ENCODE data around the gene C1orf232.

The C1orf232 gene

GRCh38 chr1:26160527-26161414 is 8.0 kb downstream of the C1orf232 start:
- Histone ChIP-seq H3K4me3 (peak overlapping the region; percentile 52 to 63), H3K4me1 (peaks cover 0 to 28% (median 20%) of the 10 kb centered on the region in 4 donors), H3K27ac (peak overlapping the region in 1 of 2 donors; percentile 51), H3K36me3 (no peaks in the 10 kb centered on the region), H3K27me3 (peaks cover 0 to 43% of the 10 kb centered on the region in 2 donors), H3K9me3 (no peaks in the 10 kb centered on the region)
- DNase-seq: no peak
- intact Hi-C loops (cut with DNase I; ENCODE audit: low total_unique reads): loop anchor here (5.0 kb wide), 1 partner anchor 48 kb away; the partner anchor contains the start of gene PDIK1L
- no peak for TF ChIP-seq CTCF (IDR thresholded peaks at IDR 0.05)

- Histone ChIP-seq H3K36me3 (no peaks in the 10 kb centered on the region), H3K4me1 (peaks cover 0 to 28% (median 20%) of the 10 kb centered on the region in 4 donors), H3K4me3 (peak overlapping the region; percentile 15 to 63), H3K27me3 (peaks cover 0 to 54% of the 10 kb centered on the region in 2 donors), H3K9me3 (no peaks in the 10 kb centered on the region), H3K27ac (no peak overlapping the region)
- DNase-seq: no peak
- TF ChIP-seq CTCF (IDR thresholded peaks at IDR 0.05): no peak
- intact Hi-C loops (cut with DNase I; ENCODE audit: low total_unique reads): loop anchor here (5.0 kb wide), 1 partner anchor 47 kb away; the partner anchor contains the start of gene PDIK1L
These were observed 9.1 kb downstream of the C1orf232 start for GRCh38 chr1:26159743-26160039.

- no peak within 1 kb of the TSS for H3K27ac ChIP-seq
- peaks cover 0 to 22% (median 16%) of the 10 kb centered on the region in 4 donors for H3K4me1 ChIP-seq
- H3K9me3 ChIP-seq: no peaks in the 10 kb centered on the region
- H3K4me3 ChIP-seq: peak within 1 kb of the TSS; percentile 15 to 63
- H3K27me3 ChIP-seq: peaks cover 0 to 55% of the 10 kb centered on the region in 2 donors
- H3K36me3 ChIP-seq: no peaks in the 10 kb centered on the region
- DNase-seq: peak in 1 of 2 donors; percentile 37
- no peak for TF ChIP-seq CTCF (IDR thresholded peaks at IDR 0.05)
- intact Hi-C loops (cut with DNase I; ENCODE audit: low total_unique reads): no loop called here
These were observed 9.6 kb downstream of the C1orf232 start, which contains the start of gene FAM110D for GRCh38 chr1:26158908-26159742. Gene FAM110D, plus strand, starts transcription at chr1:26159079. Its CDS starts 2,213 bp downstream, at chr1:26161292.

- no peak for DNase-seq
- peaks cover 0 to 18% (median 10%) of the 10 kb centered on the region in 4 donors for H3K4me1 ChIP-seq
- intact Hi-C loops (cut with DNase I; ENCODE audit: low total_unique reads): no loop called here
- H3K27ac ChIP-seq: no peak overlapping the region
- TF ChIP-seq CTCF (IDR thresholded peaks at IDR 0.05): no peak
- no peaks in the 10 kb centered on the region for H3K36me3 ChIP-seq
- no peaks in the 10 kb centered on the region for H3K9me3 ChIP-seq
- H3K27me3 ChIP-seq: peaks cover 0 to 57% of the 10 kb centered on the region in 2 donors
- peak overlapping the region in 1 of 2 donors; percentile 63 for H3K4me3 ChIP-seq
These were observed 10.4 kb downstream of the C1orf232 start for GRCh38 chr1:26158271-26158907.
